ENCODE measurements around the gene VSIG4.

GRCh38 chrX:66014556-66014955 lies 25.3 kb downstream of the VSIG4 start:
- TF ChIP-seq CTCF (IDR thresholded peaks at IDR 0.05) (no peak), POLR2A (IDR thresholded peaks at IDR 0.05) (no peak)
